GM21717 (cell line): ENCODE data around the gene ARHGAP22.

ENCODE experiments used
- ATAC-seq: cut with Tn5 transposase; IDR thresholded peaks from one replicate; pipeline ENCODE4 v1.9.1; 2021; ENCODE audit warnings: mild to moderate bottlenecking, moderate library complexity; ENCODE audit not compliant: unreplicated experiment

ARHGAP22 gene

DNA sequence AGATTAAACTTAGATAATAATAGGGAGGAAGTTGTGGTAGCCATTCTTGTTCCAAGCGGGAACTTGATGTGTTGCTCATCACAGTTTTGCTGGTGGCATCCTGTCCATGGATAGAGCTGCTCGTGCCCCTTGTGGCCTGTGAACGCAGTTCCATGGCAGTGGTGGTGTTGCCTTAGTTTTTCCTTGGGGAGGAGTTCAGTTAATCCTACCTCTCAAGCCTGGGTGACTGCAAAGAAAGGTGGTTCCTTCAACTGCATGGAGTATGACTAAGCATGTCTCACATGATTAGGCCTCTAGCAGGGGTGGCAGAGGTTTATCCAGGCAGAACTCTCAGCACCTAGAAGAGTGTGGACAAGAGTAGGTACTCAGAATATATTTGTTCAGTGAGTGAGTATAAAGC, 198.7 kb downstream of the ARHGAP22 start:
- no peak for ATAC-seq

DNA sequence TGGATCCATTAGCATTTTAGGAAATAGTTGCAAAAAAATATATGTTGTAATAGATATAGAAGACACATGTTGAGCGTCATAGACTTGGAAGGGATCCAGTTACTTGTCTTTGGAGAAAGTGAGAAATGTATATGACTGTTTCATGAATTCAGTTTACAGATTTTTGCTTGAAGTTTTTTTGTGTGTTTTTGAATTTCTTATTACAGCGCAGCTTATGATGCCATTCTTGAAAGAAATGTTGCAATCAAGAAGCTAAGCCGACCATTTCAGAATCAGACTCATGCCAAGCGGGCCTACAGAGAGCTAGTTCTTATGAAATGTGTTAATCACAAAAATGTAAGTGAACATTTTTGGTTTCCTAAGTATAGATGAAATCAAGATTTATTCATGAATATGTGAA, 200.2 kb downstream of the ARHGAP22 start:
- ATAC-seq, result no peak

- no peak for ATAC-seq
These were observed 204.0 kb downstream of the ARHGAP22 start for GRCh38 chr10:48400850-48401220.

GRCh38 chr10:48400129-48400849, 204.6 kb downstream of the ARHGAP22 start:
- no peak for ATAC-seq

DNA sequence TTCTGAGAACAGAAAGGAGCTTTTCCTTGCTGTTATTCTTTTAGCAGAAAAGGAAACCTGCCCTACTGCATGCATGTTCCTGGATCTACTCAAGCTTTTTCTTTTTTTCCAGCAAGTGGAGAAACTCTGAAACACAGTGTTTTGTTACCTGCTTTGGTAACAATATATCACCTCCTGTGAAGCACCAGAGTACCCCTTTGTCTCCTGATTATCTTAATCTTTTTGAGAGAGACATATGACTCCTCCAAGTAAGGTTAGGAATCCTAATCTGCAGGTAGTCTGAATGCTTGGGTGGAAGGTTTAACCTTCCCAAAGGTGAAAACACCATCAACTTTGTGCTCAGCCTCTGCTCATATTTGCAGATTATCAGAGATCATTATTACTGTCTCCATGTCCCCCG, 205.3 kb downstream of the ARHGAP22 start:
- ATAC-seq, result no peak

GRCh38 chr10:48399056-48399541, 205.8 kb downstream of the ARHGAP22 start:
- no peak for ATAC-seq

- no peak for ATAC-seq
These were observed 206.6 kb downstream of the ARHGAP22 start for GRCh38 chr10:48398261-48398660.
